Mucosa of descending colon (tissue), 3 donors: ENCODE data around the gene EVI5. TPM values are rescaled to one million over a fixed set of nuclear protein-coding genes. Genes with fewer than 3 reads are reported as not detected.

ENCODE experiments used
- ATAC-seq: fragments of 200-7000 bp; cut with Tn5 transposase; one replicate; pipeline ENCODE4 v1.9.1; 2020; ENCODE audit warnings: mild to moderate bottlenecking, moderate library complexity
- DNase-seq, 3 donors: peaks; one replicate each; pipeline ENCODE4 v3.0.0-alpha.2; 2020
- H3K36me3 ChIP-seq: fragments of 200-600 bp; one replicate; pipeline ENCODE4 v1.8.0; 2021; ENCODE audit warnings: low read depth, mild to moderate bottlenecking
- H3K4me1 ChIP-seq: fragments of 200-600 bp; one replicate; pipeline ENCODE4 v1.8.0; 2021; ENCODE audit warnings: low read depth, mild to moderate bottlenecking
- H3K4me3 ChIP-seq: fragments of 200-600 bp; one replicate; pipeline ENCODE4 v1.8.0; 2021; ENCODE audit warnings: mild to moderate bottlenecking
- H3K9me3 ChIP-seq: fragments of 200-600 bp; one replicate; pipeline ENCODE4 v1.8.0; 2021; ENCODE audit warnings: mild to moderate bottlenecking
- intact Hi-C, 2 donors: fragments of 100-400 bp; cut with DNase I in 1 of 2; cut with micrococcal nuclease in 1 of 2; formaldehyde crosslinking; loops; one replicate each; pipeline versions ENCODE4 v1.11.0 to v1.11.1; 2022; cut with DNase I, micrococcal nuclease
- total RNA-seq, 3 donors: library from RNA; stranded (reverse); fragmentation: NEBNext Ultra II Directional in 2 of 3; extraction: Animal tissue kit (Norgen Biotek cat#: 25700) in 2 of 3; gene quantifications; one replicate each; pipeline versions ENCODE4 v1.2.1 to v1.2.4, GENCODE V29; 2021 to 2023
- TF ChIP-seq, protein P1 (sequence below): fragments of 200-600 bp; IDR thresholded peaks from one replicate; pipeline ENCODE4 v1.8.0; 2022; ENCODE audit warnings: antibody characterized with exemption, mild to moderate bottlenecking
- donor health status: DM: no; HTN: no; CAD: no; lungs with moderate emphysema.
- donor health status: DM: no; HTN: no; CAD: no.
- donor health status: DM: no; HTN: yes; CAD: no.

EVI5 gene
- total RNA-seq, 3 donors from 2014 or later: 32.3 to 52.4 (median 33.5) TPM

DNA sequence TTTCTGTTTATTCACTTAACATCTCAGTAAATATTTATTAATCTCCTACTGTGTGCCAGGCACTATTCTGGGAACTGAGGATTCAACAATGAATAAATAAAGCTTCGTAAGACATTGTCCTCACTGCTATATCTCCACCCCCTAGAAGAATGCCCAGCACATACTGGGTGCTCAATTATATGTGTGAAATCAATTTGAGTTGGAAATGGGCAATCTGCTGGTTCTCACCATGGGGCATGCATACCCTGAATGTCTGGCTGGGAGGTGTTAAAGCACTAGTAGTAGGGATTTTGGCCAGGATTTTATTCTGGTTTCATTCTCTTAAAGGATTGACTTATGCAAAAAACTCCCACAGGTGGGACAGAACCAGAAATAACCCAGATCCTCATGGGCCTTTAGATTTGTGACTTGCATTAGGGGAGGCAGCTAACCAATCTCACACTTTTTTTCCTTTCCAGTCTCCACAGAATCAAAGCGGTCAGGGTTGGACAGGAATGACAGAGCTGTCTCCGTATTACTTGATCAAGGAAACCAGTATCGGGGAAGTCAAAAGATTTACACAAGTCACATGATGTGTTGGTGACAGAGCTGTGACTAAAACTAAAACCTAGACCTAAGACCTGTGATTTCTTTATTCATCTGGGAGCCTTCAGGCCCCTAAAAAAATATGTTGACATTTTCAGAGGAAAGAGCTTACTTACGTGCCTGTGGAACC lies 311.0 kb downstream of the EVI5 start:
- Histone ChIP-seq H3K4me3 (no peak overlapping the region), H3K36me3 (no peaks in the 10 kb centered on the region), H3K4me1 (no peaks in the 10 kb centered on the region), H3K9me3 (no peaks in the 10 kb centered on the region)
- ATAC-seq (no peak), DNase-seq (no peak)
- TF ChIP-seq, protein P1, sequence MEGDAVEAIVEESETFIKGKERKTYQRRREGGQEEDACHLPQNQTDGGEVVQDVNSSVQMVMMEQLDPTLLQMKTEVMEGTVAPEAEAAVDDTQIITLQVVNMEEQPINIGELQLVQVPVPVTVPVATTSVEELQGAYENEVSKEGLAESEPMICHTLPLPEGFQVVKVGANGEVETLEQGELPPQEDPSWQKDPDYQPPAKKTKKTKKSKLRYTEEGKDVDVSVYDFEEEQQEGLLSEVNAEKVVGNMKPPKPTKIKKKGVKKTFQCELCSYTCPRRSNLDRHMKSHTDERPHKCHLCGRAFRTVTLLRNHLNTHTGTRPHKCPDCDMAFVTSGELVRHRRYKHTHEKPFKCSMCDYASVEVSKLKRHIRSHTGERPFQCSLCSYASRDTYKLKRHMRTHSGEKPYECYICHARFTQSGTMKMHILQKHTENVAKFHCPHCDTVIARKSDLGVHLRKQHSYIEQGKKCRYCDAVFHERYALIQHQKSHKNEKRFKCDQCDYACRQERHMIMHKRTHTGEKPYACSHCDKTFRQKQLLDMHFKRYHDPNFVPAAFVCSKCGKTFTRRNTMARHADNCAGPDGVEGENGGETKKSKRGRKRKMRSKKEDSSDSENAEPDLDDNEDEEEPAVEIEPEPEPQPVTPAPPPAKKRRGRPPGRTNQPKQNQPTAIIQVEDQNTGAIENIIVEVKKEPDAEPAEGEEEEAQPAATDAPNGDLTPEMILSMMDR: no peak
- intact Hi-C loops: no loop called here

GRCh38 chr1:92470216-92470615 lies 314.7 kb downstream of the EVI5 start:
- Histone ChIP-seq H3K36me3 (no peaks in the 10 kb centered on the region), H3K4me3 (no peak overlapping the region), H3K4me1 (no peaks in the 10 kb centered on the region), H3K9me3 (no peaks in the 10 kb centered on the region)
- ATAC-seq (no peak), DNase-seq (no peak)
- intact Hi-C loops: no loop called here
- TF ChIP-seq, protein P1: no peak

DNA sequence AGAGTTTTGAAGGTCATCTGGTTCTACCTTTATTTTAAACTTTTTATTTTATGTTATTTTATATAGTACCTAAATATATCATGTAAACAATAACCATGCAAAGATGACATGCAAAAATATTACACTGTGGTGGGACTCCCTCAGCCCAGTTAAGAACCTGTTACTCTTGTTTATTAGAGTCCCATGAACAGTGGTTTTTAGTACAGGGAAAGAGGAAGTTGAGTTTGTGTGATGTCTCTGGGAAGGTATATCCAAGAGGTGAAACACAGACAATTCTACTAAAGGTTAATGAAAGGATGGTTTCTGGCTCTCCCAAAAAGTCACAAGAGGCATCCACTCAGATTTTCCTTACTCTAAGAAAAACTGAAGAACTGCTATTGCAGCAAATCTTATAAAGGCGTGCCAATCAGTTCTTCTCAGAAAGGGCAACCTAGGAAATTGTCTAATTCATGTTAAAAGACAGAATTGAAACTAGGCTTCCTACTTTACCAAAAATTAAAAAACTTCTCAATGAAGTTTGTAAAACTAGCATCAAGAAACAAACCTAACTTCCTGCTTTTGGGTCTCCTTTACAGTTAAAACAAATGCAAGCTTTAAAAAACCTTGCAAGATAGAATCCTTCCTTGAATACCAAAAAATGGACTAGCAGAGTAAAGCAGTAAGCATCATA lies 318.1 kb downstream of the EVI5 start:
- no peaks in the 10 kb centered on the region for H3K9me3 ChIP-seq
- TF ChIP-seq, protein P1: no peak
- H3K4me1 ChIP-seq: no peaks in the 10 kb centered on the region
- intact Hi-C loops: no loop called here
- H3K36me3 ChIP-seq: no peaks in the 10 kb centered on the region
- DNase-seq (no peak), ATAC-seq (no peak)
- H3K4me3 ChIP-seq: no peak overlapping the region

DNA sequence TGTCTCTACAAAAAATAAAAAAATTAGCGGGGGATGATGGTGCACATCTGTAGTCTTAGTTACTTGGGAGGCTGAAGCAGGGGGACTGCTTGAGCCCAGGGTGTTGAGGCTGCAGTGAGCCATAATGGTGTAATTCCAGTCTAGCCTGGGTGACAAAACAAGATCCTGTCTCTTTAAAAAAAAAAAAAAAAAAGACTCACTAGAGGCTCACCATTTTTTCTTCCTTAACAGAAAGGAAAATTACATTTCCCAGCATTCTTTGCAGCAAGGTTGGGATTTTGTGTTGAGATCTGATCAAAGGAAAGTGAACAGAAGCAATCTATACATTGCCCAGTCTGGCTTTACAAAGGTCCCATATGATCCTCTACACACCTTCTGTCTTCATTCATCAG lies 319.7 kb downstream of the EVI5 start:
- ATAC-seq (peak; percentile 8), DNase-seq (no peak)
- intact Hi-C loops: no loop called here
- H3K36me3 ChIP-seq: no peaks in the 10 kb centered on the region
- H3K4me3 ChIP-seq: no peak overlapping the region
- no peaks in the 10 kb centered on the region for H3K4me1 ChIP-seq
- TF ChIP-seq, protein P1: no peak
- no peaks in the 10 kb centered on the region for H3K9me3 ChIP-seq

DNA sequence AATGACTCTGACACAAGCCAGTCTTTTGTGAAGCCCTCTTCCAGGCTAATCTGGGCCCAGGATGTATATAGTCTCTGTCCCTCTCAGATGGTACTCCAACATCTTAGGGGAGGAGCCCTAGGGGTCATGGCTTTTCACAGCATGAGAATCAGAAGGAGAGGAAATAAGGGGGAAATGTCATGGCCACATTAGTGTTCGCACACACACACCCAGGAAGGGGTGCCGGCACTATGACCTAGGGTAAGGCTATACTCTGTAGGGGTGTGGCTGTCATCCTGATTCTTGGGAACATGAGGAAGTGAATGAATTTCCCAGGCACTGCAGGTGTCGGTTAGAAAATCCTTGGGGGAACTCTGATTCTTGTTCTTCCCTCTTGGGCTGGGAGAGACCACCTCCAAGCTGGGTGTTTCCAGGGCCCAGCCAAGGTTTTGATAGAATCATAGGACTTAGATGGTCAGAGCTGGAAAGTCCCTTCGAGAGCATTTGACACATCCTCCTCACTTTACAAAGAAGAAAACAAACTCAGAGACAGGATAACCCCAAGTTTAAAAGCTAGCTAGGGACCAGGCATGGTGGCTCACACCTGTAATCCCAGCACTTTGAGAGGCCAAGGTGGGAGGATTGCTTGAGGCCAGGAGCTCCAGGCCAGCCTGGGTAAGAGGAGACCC lies 320.2 kb downstream of the EVI5 start:
- TF ChIP-seq, protein P1: no peak
- Histone ChIP-seq H3K36me3 (no peaks in the 10 kb centered on the region), H3K4me1 (no peaks in the 10 kb centered on the region), H3K4me3 (no peak overlapping the region), H3K9me3 (no peaks in the 10 kb centered on the region)
- intact Hi-C loops: no loop called here
- DNase-seq: peak in 2 of 3 donors; percentile 42 to 51
- ATAC-seq: peak; percentile 85
